Liver (tissue), 9 donors: ENCODE measurements around the gene TBX15. TPM values are rescaled to one million over a fixed set of nuclear protein-coding genes. Genes with fewer than 3 reads are reported as not detected.

Experiments
- DNase-seq: peaks from one replicate; pipeline ENCODE4 v3.0.0-alpha.2; 2017; ENCODE audit warnings: low spot score
- H3K27ac ChIP-seq, 2 donors: one replicate each; pipeline ENCODE4 v1.7.0; 2013; ENCODE audit warnings: inconsistent platforms in 2 of 2, low read length in 2 of 2, control low read depth in 1 of 2, low read depth in 1 of 2, mild to moderate bottlenecking in 1 of 2
- H3K27me3 ChIP-seq, 4 donors: one replicate each; pipeline versions ENCODE4 v1.6.1 to v1.7.0; 2013; ENCODE audit warnings: low read length in 3 of 4, inconsistent platforms in 1 of 4, mild to moderate bottlenecking in 1 of 4, moderate library complexity in 1 of 4; ENCODE audit not compliant: control insufficient read depth in 4 of 4, insufficient read depth in 4 of 4
- H3K36me3 ChIP-seq, 4 donors: one replicate each; pipeline versions ENCODE4 v1.6.1 to v1.7.0; 2013; ENCODE audit warnings: low read length in 3 of 4, mild to moderate bottlenecking in 3 of 4, low read depth in 1 of 4, moderate library complexity in 1 of 4; ENCODE audit not compliant: control insufficient read depth in 4 of 4, insufficient read depth in 3 of 4
- H3K4me1 ChIP-seq, 4 donors: one replicate each; pipeline versions ENCODE4 v1.6.1 to v1.7.0; 2013; ENCODE audit warnings: low read length in 3 of 4, mild to moderate bottlenecking in 3 of 4, moderate library complexity in 1 of 4; ENCODE audit not compliant: control insufficient read depth in 4 of 4, insufficient read depth in 4 of 4
- H3K4me3 ChIP-seq, 3 donors: one replicate each; pipeline versions ENCODE4 v1.6.1 to v1.7.0; 2013; ENCODE audit warnings: low read length in 3 of 3, control low read depth in 1 of 3, low read depth in 1 of 3, mild to moderate bottlenecking in 1 of 3
- H3K9ac ChIP-seq, 2 donors: one replicate each; pipeline ENCODE4 v1.7.0; 2013; ENCODE audit warnings: low read length in 2 of 2, mild to moderate bottlenecking in 2 of 2, moderate library complexity in 2 of 2, control low read depth in 1 of 2, low read depth in 1 of 2
- H3K9me3 ChIP-seq, 4 donors: one replicate each; pipeline versions ENCODE4 v1.6.1 to v1.7.0; 2013; ENCODE audit warnings: low read length in 3 of 4; ENCODE audit not compliant: control insufficient read depth in 4 of 4
- EGR1 ChIP-seq, 2 donors: IDR thresholded peaks; 2 replicates each; pipeline ENCODE4 v1.6.1; 2016 to 2018; ENCODE audit warnings: antibody characterized with exemption in 2 of 2, low read depth in 2 of 2
- FOXA1 ChIP-seq: IDR thresholded peaks from 2 replicates; pipeline ENCODE4 v1.6.1; 2016; ENCODE audit warnings: antibody characterized with exemption
- FOXA2 ChIP-seq: IDR thresholded peaks from 2 replicates; pipeline ENCODE4 v1.6.1; 2016; ENCODE audit warnings: antibody characterized with exemption
- HNF4A ChIP-seq, 2 donors: conservative IDR thresholded peaks; 2 replicates each; pipeline ENCODE4 v1.6.1; 2016; ENCODE audit warnings: antibody characterized with exemption in 2 of 2, mild to moderate bottlenecking in 2 of 2
- HNF4G ChIP-seq: IDR thresholded peaks from 2 replicates; pipeline ENCODE4 v1.6.1; 2016; ENCODE audit warnings: antibody characterized with exemption
- NR2F2 ChIP-seq: IDR thresholded peaks from 2 replicates; pipeline ENCODE4 v1.6.1; 2016; ENCODE audit warnings: antibody characterized with exemption
- RXRA ChIP-seq, 2 donors: IDR thresholded peaks; 2 replicates each; pipeline ENCODE4 v1.6.1; 2017 to 2018; ENCODE audit warnings: antibody characterized with exemption in 2 of 2, mild to moderate bottlenecking in 1 of 2
- SP1 ChIP-seq: IDR thresholded peaks from 2 replicates; pipeline ENCODE4 v1.6.1; 2018; ENCODE audit warnings: antibody characterized with exemption, mild to moderate bottlenecking
- TAF1 ChIP-seq: conservative IDR thresholded peaks from 2 replicates; pipeline ENCODE4 v1.6.1; 2016; ENCODE audit warnings: antibody characterized with exemption, mild to moderate bottlenecking
- YY1 ChIP-seq: IDR thresholded peaks from 2 replicates; pipeline ENCODE4 v1.6.1; 2016; ENCODE audit warnings: antibody characterized with exemption, mild to moderate bottlenecking
- WGBS: extraction: QIAGEN DNeasy Blood & Tissue Kit; methylation state at CpG from one replicate; pipeline ENCODE4 v1.1.7; 2013; 5-methylcytosine and 5-hydroxymethylcytosine counted together
- polyA plus RNA-seq, 2 donors: library from polyadenylated mRNA; stranded (reverse) in 1 of 2; unstranded in 1 of 2; fragments of 200-250 nt in 1 of 2; fragments of >200 nt in 1 of 2; fragmentation: Nextera tagmentation in 1 of 2; extraction: Ambion mirVana in 1 of 2; gene quantifications; one replicate each; pipeline versions ENCODE4 v1.2.1 to v1.2.3, GENCODE V29; 2013 to 2015
- total RNA-seq, 2 donors: library from RNA; depleted of rRNA; stranded (reverse); fragments of >200 nt; gene quantifications; one replicate each; pipeline ENCODE4 v1.2.3, GENCODE V29; 2014
- TF ChIP-seq, protein P1 (sequence below): IDR thresholded peaks from 2 replicates; pipeline ENCODE4 v1.6.1; 2016; ENCODE audit warnings: antibody characterized with exemption
- TF ChIP-seq, protein P2 (sequence below): fragments of 150-350 bp; IDR thresholded peaks from 2 replicates; pipeline ENCODE4 v1.5.1; 2017; ENCODE audit warnings: improper control_type of control experiment, low read depth, low read length; ENCODE audit not compliant: missing input control
- donor health status: healthy.
- donor health status: healthy.
- donor health status: healthy.
- donor health status: healthy.
- donor health status: healthy.

Gene TBX15
- total and polyA plus RNA-seq, 4 donors = 0.09 to 15.5 (median 3.5) TPM

DNA sequence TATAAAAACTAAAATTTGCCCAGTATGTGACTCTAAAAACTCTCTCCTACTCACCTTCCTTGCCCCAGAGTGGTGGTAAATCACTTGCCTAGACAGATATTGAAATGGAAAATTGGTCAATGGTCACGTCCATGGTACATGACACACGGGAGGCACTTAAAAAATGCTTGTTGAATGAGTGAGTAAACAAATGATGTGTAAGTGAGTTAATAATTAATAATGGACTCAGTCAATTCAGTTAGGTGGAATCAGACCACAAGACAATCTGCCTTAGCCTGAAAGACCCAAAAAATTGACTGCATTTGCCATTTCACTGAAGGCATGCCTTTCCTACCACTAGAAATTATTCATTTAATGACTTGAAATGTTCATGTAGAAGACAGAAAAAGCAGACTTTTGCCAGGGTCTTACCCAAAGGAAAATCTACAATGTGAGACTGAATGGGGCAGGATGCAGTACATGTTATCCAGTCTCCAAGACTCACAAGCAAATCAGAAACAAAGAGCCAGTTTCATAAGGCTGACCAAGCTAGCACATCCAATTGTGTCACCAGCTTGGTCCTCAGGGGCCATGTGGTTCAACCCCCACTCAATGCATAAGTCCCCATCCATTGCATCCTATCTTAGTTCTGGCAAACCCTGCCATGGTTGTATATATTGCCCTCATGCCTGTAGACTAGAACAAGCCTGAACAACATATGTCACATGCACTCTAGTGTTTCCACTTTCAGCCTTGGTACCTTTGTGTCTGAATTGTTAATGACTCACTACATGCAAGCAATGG, 73.6 kb downstream of the TBX15 start (continued):
- peak; percentile 74 for TF ChIP-seq FOXA1
- peak; percentile 85 for TF ChIP-seq SP1
- peak in 1 of 2 donors; percentile 83 for TF ChIP-seq RXRA (IDR thresholded peaks at IDR 0.05)
- no peak for TF ChIP-seq NR2F2
- peak; percentile 61 to 89 for TF ChIP-seq HNF4A (conservative IDR thresholded peaks at IDR 0.05)
- TF ChIP-seq FOXA2 = peak; percentile 89

DNA sequence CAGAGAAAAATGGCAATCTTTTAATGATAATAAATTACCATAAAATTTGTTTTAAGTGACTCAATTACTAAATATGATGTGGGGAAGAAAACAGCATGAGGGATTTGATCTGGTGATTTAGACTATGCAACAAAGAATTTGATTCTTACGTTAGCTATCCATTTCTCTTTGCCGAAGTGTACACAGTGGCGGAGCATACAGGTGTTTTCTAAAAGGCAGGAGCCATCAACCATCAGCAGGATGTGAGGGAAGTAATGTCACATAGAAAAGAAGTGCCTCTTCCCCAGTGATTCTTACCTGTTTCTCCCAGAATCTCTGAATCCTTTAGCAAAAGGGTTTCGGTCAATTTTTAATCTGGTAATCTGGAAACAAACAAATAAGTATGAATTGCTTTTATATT, 74.3 kb downstream of the TBX15 start:
- TF ChIP-seq EGR1 (IDR thresholded peaks at IDR 0.05; ENCODE audit: low read depth in 2 of 2) (no peak), YY1 (no peak), FOXA1 (no peak), HNF4G (no peak)
- TF ChIP-seq, protein P1, sequence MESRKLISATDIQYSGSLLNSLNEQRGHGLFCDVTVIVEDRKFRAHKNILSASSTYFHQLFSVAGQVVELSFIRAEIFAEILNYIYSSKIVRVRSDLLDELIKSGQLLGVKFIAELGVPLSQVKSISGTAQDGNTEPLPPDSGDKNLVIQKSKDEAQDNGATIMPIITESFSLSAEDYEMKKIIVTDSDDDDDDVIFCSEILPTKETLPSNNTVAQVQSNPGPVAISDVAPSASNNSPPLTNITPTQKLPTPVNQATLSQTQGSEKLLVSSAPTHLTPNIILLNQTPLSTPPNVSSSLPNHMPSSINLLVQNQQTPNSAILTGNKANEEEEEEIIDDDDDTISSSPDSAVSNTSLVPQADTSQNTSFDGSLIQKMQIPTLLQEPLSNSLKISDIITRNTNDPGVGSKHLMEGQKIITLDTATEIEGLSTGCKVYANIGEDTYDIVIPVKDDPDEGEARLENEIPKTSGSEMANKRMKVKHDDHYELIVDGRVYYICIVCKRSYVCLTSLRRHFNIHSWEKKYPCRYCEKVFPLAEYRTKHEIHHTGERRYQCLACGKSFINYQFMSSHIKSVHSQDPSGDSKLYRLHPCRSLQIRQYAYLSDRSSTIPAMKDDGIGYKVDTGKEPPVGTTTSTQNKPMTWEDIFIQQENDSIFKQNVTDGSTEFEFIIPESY = no peak
- 56% methylated on average over 4 of the region's 4 CpGs for WGBS
- peak overlapping the region in 1 of 3 donors; percentile 19 for H3K4me3 ChIP-seq
- no peaks in the 10 kb centered on the region for H3K27me3 ChIP-seq
- peaks cover 0 to 4% (median 0%) of the 10 kb centered on the region in 4 donors for H3K36me3 ChIP-seq
- no peak for DNase-seq
- peak overlapping the region in 1 of 2 donors; percentile 31 for H3K9ac ChIP-seq
- no peaks in the 10 kb centered on the region for H3K9me3 ChIP-seq
- peaks cover 0 to 21% (median 7%) of the 10 kb centered on the region in 4 donors for H3K4me1 ChIP-seq
- peak overlapping the region; percentile 74 for H3K27ac ChIP-seq

DNA sequence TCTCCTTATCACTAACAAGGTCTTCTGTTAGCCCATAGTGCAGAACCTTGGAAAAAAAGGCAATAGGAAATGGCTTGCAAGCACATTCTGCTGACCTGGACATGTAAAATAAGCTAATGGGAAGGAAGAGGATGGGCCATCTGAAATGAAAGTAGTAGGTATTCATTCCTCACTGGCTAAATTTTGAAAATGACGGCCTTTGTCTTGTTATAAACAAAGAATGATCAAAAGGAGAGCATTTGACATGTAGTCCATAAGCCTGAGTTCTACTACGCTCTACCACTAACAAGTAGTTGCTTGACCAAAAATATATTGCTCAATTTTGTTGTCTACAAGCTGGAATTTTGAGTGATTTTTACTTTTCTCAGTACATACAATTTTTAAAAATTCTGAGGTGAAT, 75.6 kb downstream of the TBX15 start:
- TF ChIP-seq, protein P2, sequence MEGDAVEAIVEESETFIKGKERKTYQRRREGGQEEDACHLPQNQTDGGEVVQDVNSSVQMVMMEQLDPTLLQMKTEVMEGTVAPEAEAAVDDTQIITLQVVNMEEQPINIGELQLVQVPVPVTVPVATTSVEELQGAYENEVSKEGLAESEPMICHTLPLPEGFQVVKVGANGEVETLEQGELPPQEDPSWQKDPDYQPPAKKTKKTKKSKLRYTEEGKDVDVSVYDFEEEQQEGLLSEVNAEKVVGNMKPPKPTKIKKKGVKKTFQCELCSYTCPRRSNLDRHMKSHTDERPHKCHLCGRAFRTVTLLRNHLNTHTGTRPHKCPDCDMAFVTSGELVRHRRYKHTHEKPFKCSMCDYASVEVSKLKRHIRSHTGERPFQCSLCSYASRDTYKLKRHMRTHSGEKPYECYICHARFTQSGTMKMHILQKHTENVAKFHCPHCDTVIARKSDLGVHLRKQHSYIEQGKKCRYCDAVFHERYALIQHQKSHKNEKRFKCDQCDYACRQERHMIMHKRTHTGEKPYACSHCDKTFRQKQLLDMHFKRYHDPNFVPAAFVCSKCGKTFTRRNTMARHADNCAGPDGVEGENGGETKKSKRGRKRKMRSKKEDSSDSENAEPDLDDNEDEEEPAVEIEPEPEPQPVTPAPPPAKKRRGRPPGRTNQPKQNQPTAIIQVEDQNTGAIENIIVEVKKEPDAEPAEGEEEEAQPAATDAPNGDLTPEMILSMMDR = no peak
- TF ChIP-seq YY1 = peak; percentile 62
- H3K4me3 ChIP-seq = peak overlapping the region in 1 of 3 donors; percentile 1
- WGBS = 63% methylated on average over 2 of the region's 2 CpGs

DNA sequence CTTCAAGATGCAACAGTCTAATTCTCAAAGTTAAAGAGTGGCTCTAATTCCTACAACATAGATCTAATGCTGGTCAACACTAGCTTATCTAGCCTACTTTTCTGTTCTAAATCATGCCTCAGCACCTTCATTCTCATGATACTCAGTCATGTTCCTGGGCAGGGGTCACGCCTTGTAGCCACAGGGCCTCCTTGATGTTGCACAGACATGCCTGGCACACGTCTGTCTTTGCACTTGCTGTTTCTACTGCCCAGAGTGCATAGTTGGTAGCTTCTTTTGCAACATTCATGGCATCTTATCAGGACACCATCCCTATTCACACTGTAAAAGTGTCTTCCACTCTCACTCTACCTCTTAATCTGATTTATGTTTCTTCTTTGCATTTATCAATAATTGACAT, 76.6 kb downstream of the TBX15 start:
- DNase-seq = no peak
- Histone ChIP-seq H3K4me1 (peaks cover 1 to 21% (median 9%) of the 10 kb centered on the region in 4 donors), H3K27me3 (no peaks in the 10 kb centered on the region), H3K4me3 (peak overlapping the region in 1 of 3 donors; percentile 2), H3K36me3 (peaks cover 0 to 4% (median 0%) of the 10 kb centered on the region in 4 donors), H3K27ac (no peak overlapping the region), H3K9me3 (no peaks in the 10 kb centered on the region), H3K9ac (no peak overlapping the region)
- WGBS = 75% methylated on average over 2 of the region's 2 CpGs
- TF ChIP-seq HNF4G = no peak
- TF ChIP-seq RXRA (IDR thresholded peaks at IDR 0.05) = no peak
- TF ChIP-seq, protein P1 = no peak
- TF ChIP-seq TAF1 = no peak
- no peak for TF ChIP-seq YY1

More for the DNA sequence above, 75.6 kb downstream of the TBX15 start:
- Histone ChIP-seq H3K9ac (no peak overlapping the region), H3K27ac (peak overlapping the region in 1 of 2 donors; percentile 28), H3K27me3 (no peaks in the 10 kb centered on the region), H3K4me1 (peaks cover 0 to 21% (median 7%) of the 10 kb centered on the region in 4 donors), H3K36me3 (peaks cover 0 to 4% (median 0%) of the 10 kb centered on the region in 4 donors), H3K9me3 (no peaks in the 10 kb centered on the region)
- DNase-seq = no peak
